K562 (cell line): ENCODE data around the gene GCSH. TPM values are rescaled to one million over a fixed set of nuclear protein-coding genes. Genes with fewer than 3 reads are reported as not detected.

ENCODE experiments used
- ATAC-seq: fragments of 200-7000 bp; cut with Tn5 transposase; 3 replicates; pipeline ENCODE4 v1.9.1; 2020; ENCODE audit warnings: moderate library complexity
- BruUV-seq: library from RNA; stranded (reverse); fragments of 400-500 nt; replicated peaks from 2 replicates; lab custom pipeline; 2021; lab: Mats Ljungman, UMichigan
- CTCF ChIA-PET: fragments of 300-600 bp; formaldehyde crosslinking; extraction: SDS; loops from one replicate; lab custom pipeline; 2021; ENCODE audit warnings: low intra/inter-chr PET ratio; lab: Yijun Ruan, JAX
- POLR2A ChIA-PET: fragments of 300-600, 350-650 bp; sonication (Branson Sonifier 250); formaldehyde crosslinking; extraction: SDS; loops from one replicate; lab custom pipeline; 2021; ENCODE audit warnings: antibody characterized with exemption, inconsistent platforms; lab: Yijun Ruan, JAX
- DNase-seq, 4 experiments: peaks; one replicate each; pipeline versions ENCODE4 v3.0.0 to v3.0.0-alpha.2; 2011 to 2018; ENCODE audit warnings: low spot score in 3 of 4, mixed read lengths in 3 of 4; ENCODE audit errors: extremely low read depth in 1 of 4
- FAIRE-seq: peaks from 2 replicates; lab custom pipeline; 2011; peaks lifted over from hg19 to GRCh38; lab: Jason Lieb, UNC
- H2AFZ ChIP-seq: 2 replicates; pipeline ENCODE4 v1.6.0; 2011; ENCODE audit warnings: low read depth, low read length, control low read depth, inconsistent platforms
- H3K27ac ChIP-seq: fragments of 200-600 bp; 3 replicates; pipeline ENCODE4 v1.8.0; 2011; ENCODE audit warnings: low read depth, mild to moderate bottlenecking, control low read depth, inconsistent platforms, low read length, moderate library complexity, mixed read lengths; ENCODE audit errors: extremely low read depth
- H3K27me3 ChIP-seq, 2 experiments: fragments of 300-600 bp in 1 of 2; 2 replicates in 1 of 2; 3 replicates in 1 of 2; pipeline versions ENCODE4 v1.6.0 to v1.8.0; 2011; ENCODE audit warnings: inconsistent platforms in 2 of 2, low read length in 2 of 2, mild to moderate bottlenecking in 1 of 2, mixed read lengths in 1 of 2, moderate library complexity in 1 of 2; ENCODE audit not compliant: control insufficient read depth in 2 of 2, insufficient read depth in 2 of 2
- H3K36me3 ChIP-seq: fragments of 300-600 bp; 3 replicates; pipeline ENCODE4 v1.8.0; 2011; ENCODE audit warnings: mild to moderate bottlenecking, low read length, inconsistent platforms; ENCODE audit not compliant: control insufficient read depth, insufficient read depth
- H3K4me1 ChIP-seq, 2 experiments: fragments of 200-600 bp in 1 of 2; replicated peaks in 1 of 2; 2 replicates in 1 of 2; 3 replicates in 1 of 2; pipeline versions ENCODE4 v1.5.1 to v1.8.0; 2011; ENCODE audit warnings: inconsistent platforms in 2 of 2, low read length in 2 of 2, mild to moderate bottlenecking in 1 of 2, mixed read lengths in 1 of 2, moderate library complexity in 1 of 2; ENCODE audit not compliant: control insufficient read depth in 2 of 2, insufficient read depth in 2 of 2
- H3K4me2 ChIP-seq: 2 replicates; pipeline ENCODE4 v1.6.1; 2011; ENCODE audit warnings: low read length, control low read depth, inconsistent platforms, mixed read lengths; ENCODE audit not compliant: insufficient read depth
- H3K4me3 ChIP-seq: fragments of 200-600 bp; sonication (generic), shearing (Covaris generic); 2 replicates; pipeline ENCODE4 v1.5.1; 2016; ENCODE audit warnings: control low read depth, inconsistent platforms
- H3K79me2 ChIP-seq: fragments of 200-600 bp; 3 replicates; pipeline ENCODE4 v1.8.0; 2011; ENCODE audit warnings: low read length, inconsistent platforms; ENCODE audit not compliant: control insufficient read depth, insufficient read depth
- H3K9ac ChIP-seq, 2 experiments: 2 replicates each; pipeline versions ENCODE4 v1.6.0 to v1.6.1; 2011; ENCODE audit warnings: low read depth in 2 of 2, low read length in 2 of 2, control low read depth in 1 of 2, inconsistent platforms in 1 of 2, mild to moderate bottlenecking in 1 of 2, mixed read lengths in 1 of 2; ENCODE audit not compliant: insufficient read depth in 1 of 2
- H3K9me1 ChIP-seq: one replicate; pipeline ENCODE4 v1.6.0; 2011; ENCODE audit warnings: inconsistent platforms, mild to moderate bottlenecking, low read length, moderate library complexity; ENCODE audit not compliant: control insufficient read depth, insufficient read depth
- H3K9me3 ChIP-seq: replicated peaks from 2 replicates; pipeline ENCODE4 v1.5.1; 2011; ENCODE audit warnings: low read depth, low read length, inconsistent platforms; ENCODE audit not compliant: control insufficient read depth, insufficient read depth
- H4K20me1 ChIP-seq: replicated peaks from 2 replicates; pipeline ENCODE4 v1.6.1; 2011; ENCODE audit warnings: low read length, inconsistent platforms, mixed read lengths; ENCODE audit not compliant: control insufficient read depth, insufficient read depth
- FOXM1 ChIP-seq, 2 experiments: fragments of 450-650 bp in 1 of 2; sonication (generic) in 1 of 2; formaldehyde crosslinking in 1 of 2; IDR thresholded peaks; 2 replicates each; pipeline versions ENCODE4 v1.6.1 to v1.9.0; 2017 to 2022; ENCODE audit warnings: low read depth in 2 of 2, mild to moderate bottlenecking in 2 of 2, missing genetic modification reagents in 1 of 2, moderate library complexity in 1 of 2
- JUND ChIP-seq, 2 experiments: IDR thresholded peaks; 2 replicates in 1 of 2; 3 replicates in 1 of 2; pipeline ENCODE4 v1.6.1; 2011; ENCODE audit warnings: borderline replicate concordance in 2 of 2, low read depth in 2 of 2, low read length in 2 of 2, improper control_type of control experiment in 1 of 2, missing biosample characterization in 1 of 2, missing genetic modification characterization in 1 of 2, missing genetic modification reagents in 1 of 2
- NR2F6 ChIP-seq: fragments of 450-650 bp; formaldehyde crosslinking; IDR thresholded peaks from 2 replicates; pipeline ENCODE4 v1.4.0; 2020; ENCODE audit warnings: mild to moderate bottlenecking
- UBTF ChIP-seq, 2 experiments: IDR thresholded peaks; 2 replicates each; pipeline ENCODE4 v1.6.1; 2012; ENCODE audit warnings: improper control_type of control experiment in 2 of 2, low read depth in 2 of 2, low read length in 2 of 2, borderline replicate concordance in 1 of 2
- ZNF217 ChIP-seq: sonication (generic); formaldehyde crosslinking; IDR thresholded peaks from 2 replicates; pipeline ENCODE4 v1.8.0; 2022; ENCODE audit warnings: mild to moderate bottlenecking, missing genetic modification reagents
- ZNF780A ChIP-seq: fragments of 250-450 bp; sonication (Bioruptor Pico); IDR thresholded peaks from 2 replicates; pipeline ENCODE4 v1.5.0; 2021; ENCODE audit warnings: mild to moderate bottlenecking
- WGBS: fragments of 100-300 bp; shearing (Covaris generic); methylation state at CpG from one replicate; pipeline ENCODE4 v1.1.6; 2016; ENCODE audit warnings: low coverage, mixed read lengths; ENCODE audit not compliant: insufficient coverage; ENCODE audit errors: missing lambda C conversion rate; 5-methylcytosine and 5-hydroxymethylcytosine counted together
- in situ Hi-C: fragments of 300-500 bp; cut with MboI; formaldehyde crosslinking; loops from 4 replicates; pipeline ENCODE4 v1.15.0; 2018; ENCODE audit warnings: inconsistent platforms, mixed read lengths
- intact Hi-C: fragments of 100-400 bp; cut with micrococcal nuclease; formaldehyde crosslinking; loops from 2 replicates; pipeline ENCODE4 v1.14.2; 2022
- polyA plus RNA-seq, 8 experiments: library from polyadenylated mRNA; depleted of rRNA in 4 of 8; stranded (reverse) in 5 of 8; unstranded in 3 of 8; fragments of >200 nt; fragmentation: Nextera tagmentation in 2 of 8; fragmentation: Illumina TruSeq in 1 of 8; extraction: Ambion mirVana in 2 of 8; extraction: Trizol in 1 of 8; gene quantifications; 2 replicates each; pipeline versions ENCODE4 v1.2.1 to v1.2.3, GENCODE V29; 2011 to 2014; ENCODE audit warnings: inconsistent platforms in 1 of 8, missing spikeins in 1 of 8
- total RNA-seq, 7 experiments: library from RNA; depleted of rRNA in 6 of 7; stranded (reverse); fragments of >200 nt in 6 of 7; fragmentation: Illumina TruSeq in 2 of 7; extraction: Trizol in 2 of 7; gene quantifications; 2 replicates each; pipeline versions ENCODE4 v1.2.1 to v1.2.3, GENCODE V29; 2011 to 2021; ENCODE audit warnings: low replicate concordance in 1 of 7

GCSH gene
- total and polyA plus RNA-seq, 9 of the 15 experiments (the other 6 are each of a cell fraction or from before 2014, with no cell fraction given), result 35.0 to 121 (median 89.0) TPM

- no peaks in the 10 kb centered on the region for H3K9me3 ChIP-seq
- no peak for TF ChIP-seq NR2F6
- no peak for TF ChIP-seq ZNF217 (CRISPR knock-in tag)
- TF ChIP-seq JUND (IDR thresholded peaks at IDR 0.05; ENCODE audit: borderline replicate concordance, low read depth, low read length), result no peak
- TF ChIP-seq JUND (tag; IDR thresholded peaks at IDR 0.05; ENCODE audit: borderline replicate concordance, low read depth, low read length), result no peak
- no peak for TF ChIP-seq FOXM1 (IDR thresholded peaks at IDR 0.05; ENCODE audit: low read depth)
- TF ChIP-seq FOXM1 (CRISPR knock-in tag; IDR thresholded peaks at IDR 0.05; ENCODE audit: low read depth), result no peak
- TF ChIP-seq UBTF (IDR thresholded peaks at IDR 0.05; ENCODE audit: borderline replicate concordance in 1 of 2, low read depth in 2 of 2, low read length in 2 of 2), result no peak
- no peak for TF ChIP-seq ZNF780A (CRISPR knock-in tag)
- no peak overlapping the region for H3K4me3 ChIP-seq
- DNase-seq (no peak), FAIRE-seq (no peak), ATAC-seq (no peak)
- in situ Hi-C loops, result no loop called here
- H3K4me1 ChIP-seq, result peaks cover 9 to 24% of the 10 kb centered on the region in 2 experiments
- no peak overlapping the region for H3K4me2 ChIP-seq
- no TSS peak for BruUV-seq
- ChIA-PET POLR2A (interaction anchor here (0.6 kb wide), 1 partner anchor 10 kb away, joined by 3 read pairs; no protein-coding TSS in a partner anchor), CTCF (no interaction called here)
- H3K36me3 ChIP-seq, result no peaks in the 10 kb centered on the region
- no peak overlapping the region for H2AFZ ChIP-seq
- intact Hi-C loops, result no loop called here
- H3K9ac ChIP-seq, result no peak overlapping the region
- no peaks in the 10 kb centered on the region for H4K20me1 ChIP-seq
- H3K9me1 ChIP-seq, result no peaks in the 10 kb centered on the region
- 58% methylated on average over 6 of the region's 9 CpGs for WGBS
- no peaks in the 10 kb centered on the region for H3K79me2 ChIP-seq
- peaks cover 6 to 9% of the 10 kb centered on the region in 2 experiments; a peak in 4 of 5 replicates for H3K27me3 ChIP-seq
- H3K27ac ChIP-seq, result no peak overlapping the region
Measured at GRCh38 chr16:81101702-81102101, 5.5 kb upstream of the GCSH start.
